PC-3 (cell line): ENCODE data around the gene CA4. TPM values are rescaled to one million over a fixed set of nuclear protein-coding genes. Genes with fewer than 3 reads are reported as not detected.
"Not testable (repeated sequence)": the region's sequence is repeated elsewhere in the genome, so short reads cannot be mapped to it uniquely, and the experiment has no call there.

ENCODE experiments used
- ATAC-seq: fragments of 200-7000 bp; cut with Tn5 transposase; 2 replicates; pipeline ENCODE4 v1.9.1; 2020; ENCODE audit warnings: mild to moderate bottlenecking, moderate library complexity
- BruUV-seq: library from RNA; stranded (reverse); fragments of 400-500 nt; replicated peaks from 2 replicates; lab custom pipeline; 2021; lab: Mats Ljungman, UMichigan
- CTCF ChIA-PET: fragments of 300-600 bp; sonication (Branson Sonifier 250); formaldehyde crosslinking; loops from one replicate; lab custom pipeline; 2022; ENCODE audit warnings: antibody characterized with exemption; lab: Charles Lee
- POLR2A ChIA-PET: fragments of 300-600 bp; sonication (Branson Sonifier 250); formaldehyde crosslinking; loops from one replicate; lab custom pipeline; 2022; ENCODE audit warnings: antibody characterized with exemption; ENCODE audit not compliant: unreplicated experiment; lab: Charles Lee
- DNase-seq: peaks from one replicate; pipeline ENCODE4 v3.0.0-alpha.2; 2015
- H2AFZ ChIP-seq: fragments of 300-600 bp; sonication (generic); 2 replicates; pipeline ENCODE4 v1.6.0; 2016; ENCODE audit warnings: antibody characterized with exemption, low read length
- H3F3A ChIP-seq: fragments of 300-600 bp; sonication (generic); one replicate; pipeline ENCODE4 v1.6.0; 2017; ENCODE audit warnings: antibody characterized with exemption, low read length, control low read depth, mild to moderate bottlenecking; ENCODE audit not compliant: unreplicated experiment
- H3K27ac ChIP-seq: fragments of 300-600 bp; sonication (generic); 2 replicates; pipeline ENCODE4 v1.5.1; 2016; ENCODE audit warnings: mild to moderate bottlenecking, low read length
- H3K27me3 ChIP-seq: fragments of 300-600 bp; sonication (generic); 2 replicates; pipeline ENCODE4 v1.6.1; 2016; ENCODE audit warnings: low read length, mixed read lengths
- H3K36me3 ChIP-seq: fragments of 300-600 bp; sonication (generic); 2 replicates; pipeline ENCODE4 v1.6.1; 2016; ENCODE audit warnings: low read depth, mixed run types, low read length, mixed read lengths
- H3K4me1 ChIP-seq: fragments of 300-600 bp; sonication (generic); 2 replicates; pipeline ENCODE4 v1.5.1; 2016; ENCODE audit warnings: low read length; ENCODE audit not compliant: insufficient read depth
- H3K4me2 ChIP-seq: fragments of 300-600 bp; sonication (generic); 2 replicates; pipeline ENCODE4 v1.6.0; 2016; ENCODE audit warnings: low read length
- H3K4me3 ChIP-seq: fragments of 300-600 bp; sonication (generic); 2 replicates; pipeline ENCODE4 v1.5.1; 2016; ENCODE audit warnings: mild to moderate bottlenecking, low read length, mixed read lengths
- H3K79me2 ChIP-seq: fragments of 300-600 bp; sonication (generic); 2 replicates; pipeline ENCODE4 v1.6.1; 2017; ENCODE audit warnings: low read length, mixed read lengths
- H3K9ac ChIP-seq: fragments of 300-600 bp; sonication (generic); 2 replicates; pipeline ENCODE4 v1.6.0; 2016; ENCODE audit warnings: mild to moderate bottlenecking, low read length
- H3K9me2 ChIP-seq: fragments of 300-600 bp; sonication (generic); replicated peaks from 2 replicates; pipeline ENCODE4 v1.6.1; 2016; ENCODE audit warnings: mixed run types, low read length, mixed read lengths
- H3K9me3 ChIP-seq: fragments of 300-600 bp; sonication (generic); 2 replicates; pipeline ENCODE4 v1.6.1; 2016; ENCODE audit warnings: low read length, mixed read lengths
- H4K20me1 ChIP-seq: fragments of 300-600 bp; sonication (generic); 2 replicates; pipeline ENCODE4 v1.6.1; 2016; ENCODE audit warnings: low read length, mixed read lengths
- CTCF ChIP-seq: fragments of 300-600 bp; sonication (generic); conservative IDR thresholded peaks from 2 replicates; pipeline ENCODE4 v1.5.1; 2017; ENCODE audit warnings: antibody characterized with exemption, low read depth, mild to moderate bottlenecking, low read length
- EZH2 ChIP-seq: fragments of 300-600 bp; sonication (generic); IDR thresholded peaks from one replicate; pipeline ENCODE4 v1.6.1; 2017; ENCODE audit warnings: antibody characterized with exemption, mild to moderate bottlenecking, low read length; ENCODE audit not compliant: unreplicated experiment
- EZH2phosphoT487 ChIP-seq: fragments of 300-600 bp; sonication (generic); IDR thresholded peaks from 2 replicates; pipeline ENCODE4 v1.6.1; 2018; ENCODE audit warnings: mild to moderate bottlenecking, antibody characterized with exemption, low read length, borderline replicate concordance
- intact Hi-C: fragments of 100-400 bp; cut with micrococcal nuclease; formaldehyde crosslinking; loops from 2 replicates; pipeline ENCODE4 v1.9.0; 2023
- total RNA-seq: library from RNA; depleted of rRNA; stranded (reverse); fragments of >200 nt; gene quantifications from 2 replicates; pipeline ENCODE4 v1.2.3, GENCODE V29; 2014

The CA4 gene
- total RNA-seq, 1 experiment from 2014 or later = not detected

- POLR2A ChIA-PET = no interaction called here
- no TSS peak for BruUV-seq
Measured at GRCh38 chr17:60174035-60174434, 24.3 kb downstream of the CA4 start.

GRCh38 chr17:60174767-60175166, 25.0 kb downstream of the CA4 start:
- H3K27ac ChIP-seq, H3K9me2 ChIP-seq, POLR2A ChIA-PET, H3K4me2 ChIP-seq, H3K36me3 ChIP-seq, H3K4me3 ChIP-seq, H3K9me3 ChIP-seq, H3K79me2 ChIP-seq, intact Hi-C loops, H3F3A ChIP-seq, H4K20me1 ChIP-seq, BruUV-seq, H2AFZ ChIP-seq, H3K27me3 ChIP-seq, H3K4me1 ChIP-seq, H3K9ac ChIP-seq: not testable (repeated sequence)
- ATAC-seq (peak; percentile 50), DNase-seq (peak; percentile 26)
- CTCF ChIA-PET = interaction anchor here (0.6 kb wide), 1 partner anchor 329 kb away, joined by 3 read pairs; no protein-coding TSS in a partner anchor
- peak; percentile 44; the same call in 1 of the 2 replicates for TF ChIP-seq CTCF

More at GRCh38 chr17:60174035-60174434, 24.3 kb downstream of the CA4 start:
- H3K79me2 ChIP-seq = no peaks in the 10 kb centered on the region
- CTCF ChIA-PET = no interaction called here
- no peak overlapping the region for H3K27ac ChIP-seq
- no peaks in the 10 kb centered on the region for H3K9me3 ChIP-seq
- intact Hi-C loops = no loop called here
- H3K36me3 ChIP-seq = no peaks in the 10 kb centered on the region
- no peak overlapping the region for H3K9ac ChIP-seq
- H4K20me1 ChIP-seq = no peaks in the 10 kb centered on the region
- no peaks in the 10 kb centered on the region for H3F3A ChIP-seq
- H3K9me2 ChIP-seq = no peaks in the 10 kb centered on the region
- no peaks in the 10 kb centered on the region for H3K27me3 ChIP-seq
- no peaks in the 10 kb centered on the region for H3K4me1 ChIP-seq
- no peak overlapping the region for H3K4me3 ChIP-seq
- DNase-seq (no peak), ATAC-seq (no peak)
- no peak overlapping the region for H3K4me2 ChIP-seq
- H2AFZ ChIP-seq = no peak overlapping the region
- no peak for TF ChIP-seq EZH2
- no peak for TF ChIP-seq EZH2phosphoT487

GRCh38 chr17:60176763-60177162, 27.0 kb downstream of the CA4 start:
- H3K27ac ChIP-seq, H3F3A ChIP-seq, DNase-seq, H2AFZ ChIP-seq, CTCF ChIA-PET, H3K4me1 ChIP-seq, H3K27me3 ChIP-seq, H3K79me2 ChIP-seq, H3K9me2 ChIP-seq, H3K9ac ChIP-seq, intact Hi-C loops, H4K20me1 ChIP-seq, POLR2A ChIA-PET, ATAC-seq, H3K4me2 ChIP-seq, H3K4me3 ChIP-seq, H3K9me3 ChIP-seq, BruUV-seq, H3K36me3 ChIP-seq: not testable (repeated sequence)

- DNase-seq, H3K27me3 ChIP-seq, H2AFZ ChIP-seq, H3F3A ChIP-seq, H3K9me3 ChIP-seq, H3K27ac ChIP-seq, H3K9ac ChIP-seq, intact Hi-C loops, H3K36me3 ChIP-seq, H3K4me3 ChIP-seq, CTCF ChIA-PET, ATAC-seq, BruUV-seq, H3K4me1 ChIP-seq, H4K20me1 ChIP-seq, H3K4me2 ChIP-seq, POLR2A ChIA-PET, H3K79me2 ChIP-seq, H3K9me2 ChIP-seq: not testable (repeated sequence)
Measured at GRCh38 chr17:60178180-60178579, 28.4 kb downstream of the CA4 start.

GRCh38 chr17:60180380-60180779, 30.6 kb downstream of the CA4 start:
- H2AFZ ChIP-seq, POLR2A ChIA-PET, BruUV-seq, CTCF ChIA-PET, ATAC-seq, DNase-seq, H3K79me2 ChIP-seq, H4K20me1 ChIP-seq, H3K4me2 ChIP-seq, H3K4me1 ChIP-seq, H3K4me3 ChIP-seq, H3K9ac ChIP-seq, H3F3A ChIP-seq, H3K27me3 ChIP-seq, H3K27ac ChIP-seq, H3K9me3 ChIP-seq, intact Hi-C loops, H3K36me3 ChIP-seq, H3K9me2 ChIP-seq: not testable (repeated sequence)

- H3K27me3 ChIP-seq, H3K4me3 ChIP-seq, H3K4me2 ChIP-seq, BruUV-seq, H3K9me3 ChIP-seq, DNase-seq, H3F3A ChIP-seq, POLR2A ChIA-PET, H3K79me2 ChIP-seq, H3K9me2 ChIP-seq, H4K20me1 ChIP-seq, ATAC-seq, CTCF ChIA-PET, intact Hi-C loops, H3K9ac ChIP-seq, H2AFZ ChIP-seq: not testable (repeated sequence)
- Histone ChIP-seq H3K27ac (peak overlapping the region; percentile 62; the same call in 1 of the 2 replicates), H3K36me3 (peaks cover 10% of the 10 kb centered on the region), H3K4me1 (peaks cover 16% of the 10 kb centered on the region)
Measured at GRCh38 chr17:60186372-60186771, 36.6 kb downstream of the CA4 start.
